ENCODE results near the gene AGAP2.

- TF ChIP-seq EZH2phosphoT487 (IDR thresholded peaks at IDR 0.05) (no peak), CTCF (IDR thresholded peaks at IDR 0.05) (no peak), EZH2 (IDR thresholded peaks at IDR 0.05) (no peak)
Measured at GRCh38 chr12:57777911-57778310, 39.4 kb upstream of the AGAP2 start.

All from neural progenitor cell (in vitro differentiated cells).